ENCODE measurements around the gene CXCR1.

CXCR1 gene

DNA sequence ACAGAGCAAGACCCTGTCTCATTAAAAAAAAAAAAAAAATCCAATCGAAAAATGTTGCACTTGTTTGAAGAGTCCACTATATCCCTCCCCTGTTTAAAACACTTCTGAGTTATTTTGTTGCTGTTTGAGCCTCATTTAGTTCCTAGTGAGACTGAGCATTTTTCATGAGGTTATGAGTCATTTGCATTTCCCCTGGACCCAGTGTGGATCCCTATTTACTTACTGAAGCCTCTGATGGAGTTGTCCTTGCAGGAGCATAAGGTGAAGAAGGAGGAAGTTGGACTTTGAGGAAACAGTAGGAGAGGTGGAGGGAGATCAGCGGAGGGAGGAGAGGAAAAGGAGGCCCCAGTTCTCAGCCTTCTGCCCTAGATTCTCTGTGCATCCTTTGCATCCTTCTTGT lies 5.1 kb downstream of the CXCR1 start:
- Histone ChIP-seq H3K36me3 (ENCODE audit: insufficient read depth, low read length) (no peaks in the 10 kb centered on the region), H3K27ac (ENCODE audit: low read depth, low read length, poor library complexity, severe bottlenecking) (no peak overlapping the region), H3K9ac (ENCODE audit: low read length) (no peak overlapping the region), H3K4me1 (ENCODE audit: insufficient read depth, low read length, severe bottlenecking) (no peaks in the 10 kb centered on the region), H3K4me2 (ENCODE audit: low read length) (no peak overlapping the region), H3F3A (ENCODE audit: insufficient read depth, low read length) (no peaks in the 10 kb centered on the region), H3K79me2 (ENCODE audit: insufficient read depth, low read length) (no peaks in the 10 kb centered on the region), H3K27me3 (ENCODE audit: insufficient read depth, low read length) (peaks cover 12% of the 10 kb centered on the region; the same call in 1 of the 2 replicates), H2AFZ (ENCODE audit: low read length) (no peak overlapping the region), H4K20me1 (ENCODE audit: insufficient read depth, low read length) (no peaks in the 10 kb centered on the region), H3K9me3 (ENCODE audit: low read length) (no peaks in the 10 kb centered on the region), H3K4me3 (ENCODE audit: low read depth, low read length, poor library complexity, severe bottlenecking) (no peak overlapping the region), H3K9me2 (ENCODE audit: low read depth, low read length) (no peaks in the 10 kb centered on the region)
- TF ChIP-seq EZH2 (IDR thresholded peaks at IDR 0.05; ENCODE audit: borderline replicate concordance, low read length) = no peak
- TF ChIP-seq, protein P1, sequence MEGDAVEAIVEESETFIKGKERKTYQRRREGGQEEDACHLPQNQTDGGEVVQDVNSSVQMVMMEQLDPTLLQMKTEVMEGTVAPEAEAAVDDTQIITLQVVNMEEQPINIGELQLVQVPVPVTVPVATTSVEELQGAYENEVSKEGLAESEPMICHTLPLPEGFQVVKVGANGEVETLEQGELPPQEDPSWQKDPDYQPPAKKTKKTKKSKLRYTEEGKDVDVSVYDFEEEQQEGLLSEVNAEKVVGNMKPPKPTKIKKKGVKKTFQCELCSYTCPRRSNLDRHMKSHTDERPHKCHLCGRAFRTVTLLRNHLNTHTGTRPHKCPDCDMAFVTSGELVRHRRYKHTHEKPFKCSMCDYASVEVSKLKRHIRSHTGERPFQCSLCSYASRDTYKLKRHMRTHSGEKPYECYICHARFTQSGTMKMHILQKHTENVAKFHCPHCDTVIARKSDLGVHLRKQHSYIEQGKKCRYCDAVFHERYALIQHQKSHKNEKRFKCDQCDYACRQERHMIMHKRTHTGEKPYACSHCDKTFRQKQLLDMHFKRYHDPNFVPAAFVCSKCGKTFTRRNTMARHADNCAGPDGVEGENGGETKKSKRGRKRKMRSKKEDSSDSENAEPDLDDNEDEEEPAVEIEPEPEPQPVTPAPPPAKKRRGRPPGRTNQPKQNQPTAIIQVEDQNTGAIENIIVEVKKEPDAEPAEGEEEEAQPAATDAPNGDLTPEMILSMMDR (IDR thresholded peaks at IDR 0.05; ENCODE audit: low read length) = no peak

DNA sequence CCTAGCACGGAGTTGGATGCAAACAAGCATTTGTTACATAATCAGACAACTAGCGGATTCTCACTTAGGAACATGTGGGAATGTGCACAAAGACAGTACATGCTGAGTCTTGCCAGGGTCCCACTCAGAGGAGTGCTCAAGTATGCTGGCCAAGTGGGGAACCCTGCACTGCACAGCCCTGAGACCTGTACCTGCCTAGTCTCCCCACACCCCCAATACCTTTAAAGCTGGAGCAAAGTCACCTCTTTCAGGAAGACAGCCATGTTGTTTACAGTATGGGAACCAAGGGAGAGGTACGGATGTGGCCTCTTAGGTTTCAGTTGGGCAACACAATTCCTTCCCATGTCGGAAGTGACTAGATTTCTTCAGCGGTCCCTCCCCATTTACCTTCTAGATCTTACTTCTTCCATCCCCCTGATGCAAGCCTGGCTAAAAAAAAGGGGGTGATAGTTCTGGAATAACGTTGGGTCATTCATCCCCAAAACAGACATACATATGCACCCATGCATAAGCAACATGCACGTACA lies 10.7 kb downstream of the CXCR1 start:
- H3K36me3 ChIP-seq (ENCODE audit: insufficient read depth, low read length) = no peaks in the 10 kb centered on the region
- no peaks in the 10 kb centered on the region for H4K20me1 ChIP-seq (ENCODE audit: insufficient read depth, low read length)
- no peak overlapping the region for H3K27ac ChIP-seq (ENCODE audit: low read depth, low read length, poor library complexity, severe bottlenecking)
- H3K4me2 ChIP-seq (ENCODE audit: low read length) = no peak overlapping the region
- no peak for TF ChIP-seq EZH2 (IDR thresholded peaks at IDR 0.05; ENCODE audit: borderline replicate concordance, low read length)
- TF ChIP-seq, protein P1 (IDR thresholded peaks at IDR 0.05; ENCODE audit: low read length) = no peak
- H3F3A ChIP-seq (ENCODE audit: insufficient read depth, low read length) = no peaks in the 10 kb centered on the region
- no peak overlapping the region for H3K9ac ChIP-seq (ENCODE audit: low read length)
- no peak overlapping the region for H2AFZ ChIP-seq (ENCODE audit: low read length)
- no peaks in the 10 kb centered on the region for H3K9me2 ChIP-seq (ENCODE audit: low read depth, low read length)
- no peaks in the 10 kb centered on the region for H3K9me3 ChIP-seq (ENCODE audit: low read length)
- H3K79me2 ChIP-seq (ENCODE audit: insufficient read depth, low read length) = no peaks in the 10 kb centered on the region
- H3K27me3 ChIP-seq (ENCODE audit: insufficient read depth, low read length) = 0 out of 2 replicates have a peak, but pooled peaks cover 4% of the 10 kb centered on the region
- H3K4me3 ChIP-seq (ENCODE audit: low read depth, low read length, poor library complexity, severe bottlenecking) = no peak overlapping the region
- H3K4me1 ChIP-seq (ENCODE audit: insufficient read depth, low read length, severe bottlenecking) = no peaks in the 10 kb centered on the region

DNA sequence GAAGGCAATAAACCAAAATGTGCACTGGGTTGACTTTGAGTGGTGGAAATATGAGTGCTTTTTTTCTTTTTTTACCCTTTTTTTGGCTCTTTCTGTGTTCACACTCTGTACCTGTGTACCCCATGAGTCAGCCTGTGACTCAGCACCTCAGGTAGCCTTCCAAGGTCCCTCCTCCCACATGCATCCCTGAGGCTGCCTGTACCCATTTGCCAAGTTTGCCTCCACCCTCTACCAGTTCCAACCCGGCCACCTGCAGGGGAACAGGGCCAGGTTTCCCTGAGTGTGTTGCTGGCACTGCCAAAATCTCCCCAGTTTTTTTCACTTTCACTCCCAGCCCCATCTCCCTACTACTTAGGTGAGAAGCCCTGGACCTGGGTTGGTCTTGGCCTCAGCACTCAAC lies 14.0 kb downstream of the CXCR1 start:
- Histone ChIP-seq H3K9me3 (ENCODE audit: low read length) (no peaks in the 10 kb centered on the region), H4K20me1 (ENCODE audit: insufficient read depth, low read length) (no peaks in the 10 kb centered on the region), H3K9me2 (ENCODE audit: low read depth, low read length) (no peaks in the 10 kb centered on the region), H3K9ac (ENCODE audit: low read length) (no peak overlapping the region), H3K4me2 (ENCODE audit: low read length) (no peak overlapping the region), H3K79me2 (ENCODE audit: insufficient read depth, low read length) (no peaks in the 10 kb centered on the region), H3K4me1 (ENCODE audit: insufficient read depth, low read length, severe bottlenecking) (no peaks in the 10 kb centered on the region), H2AFZ (ENCODE audit: low read length) (no peak overlapping the region), H3F3A (ENCODE audit: insufficient read depth, low read length) (no peaks in the 10 kb centered on the region), H3K4me3 (ENCODE audit: low read depth, low read length, poor library complexity, severe bottlenecking) (no peak overlapping the region), H3K36me3 (ENCODE audit: insufficient read depth, low read length) (no peaks in the 10 kb centered on the region), H3K27me3 (ENCODE audit: insufficient read depth, low read length) (0 out of 2 replicates have a peak, but pooled peaks cover 4% of the 10 kb centered on the region), H3K27ac (ENCODE audit: low read depth, low read length, poor library complexity, severe bottlenecking) (no peak overlapping the region)
- TF ChIP-seq, protein P1 (IDR thresholded peaks at IDR 0.05; ENCODE audit: low read length) = no peak
- TF ChIP-seq EZH2 (IDR thresholded peaks at IDR 0.05; ENCODE audit: borderline replicate concordance, low read length) = no peak

All from OCI-LY1 (cell line).